ENCODE measurements around the gene LHFPL3. TPM values are rescaled to one million over a fixed set of nuclear protein-coding genes. Genes with fewer than 3 reads are reported as not detected.
A peak's percentile ranks its signal among the peaks of the same experiment; 100 is the strongest.
"Not testable (repeated sequence)": the region's sequence is repeated elsewhere in the genome, so short reads cannot be mapped to it uniquely, and the experiment has no call there.

Gene LHFPL3
- total RNA-seq: not detected

DNA sequence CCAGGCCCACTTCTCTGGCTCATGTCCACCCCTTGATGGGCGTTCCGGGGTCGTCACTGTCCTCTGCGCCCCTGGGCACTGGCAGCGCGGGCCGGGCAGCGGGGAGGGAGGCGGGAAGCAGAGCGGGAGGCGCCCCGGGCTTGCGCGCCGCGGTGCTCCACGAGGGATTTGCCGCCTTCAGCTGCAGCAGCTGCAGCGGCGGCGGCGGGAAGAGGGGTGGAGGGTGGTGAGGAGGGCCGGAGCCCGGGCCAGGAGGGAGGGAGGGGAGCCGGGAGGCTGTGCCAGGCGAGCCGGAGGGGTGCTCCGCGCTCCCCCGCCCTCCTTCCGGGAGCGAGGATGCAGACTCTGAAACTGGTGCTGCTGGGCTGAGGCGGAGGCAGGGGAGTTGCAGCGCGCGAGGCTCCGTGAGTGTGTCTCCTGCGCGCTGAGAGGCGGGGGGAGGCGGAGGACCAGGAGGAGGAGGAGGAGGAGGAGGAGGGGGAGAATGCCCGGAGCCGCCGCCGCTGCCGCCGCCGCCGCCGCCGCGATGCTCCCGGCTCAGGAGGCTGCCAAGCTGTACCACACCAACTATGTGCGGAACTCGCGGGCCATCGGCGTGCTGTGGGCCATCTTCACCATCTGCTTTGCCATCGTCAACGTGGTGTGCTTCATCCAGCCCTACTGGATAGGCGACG, at the start of gene LHFPL3:
Gene LHFPL3 (plus strand): TSS at position 308 of the 674 bp plus-strand sequence.
- peaks cover 13 to 19% (median 18%) of the 10 kb centered on the region in 4 donors for H3K4me1 ChIP-seq
- H3K27ac ChIP-seq (replicated peaks in 1 of 4): no peak within 1 kb of the TSS
- WGBS: 0% methylated on average over 21 of the region's 62 CpGs
- H3K9me3 ChIP-seq: no peaks in the 10 kb centered on the region
- no peaks in the 10 kb centered on the region for H3K36me3 ChIP-seq
- peaks cover 0 to 66% (median 20%) of the 10 kb centered on the region in 4 donors for H3K27me3 ChIP-seq
- peak within 1 kb of the TSS; percentile 29 to 38 (median 35) for H3K4me3 ChIP-seq
- intact Hi-C loops (cut with DNase I): no loop called here
- TF ChIP-seq EP300 (IDR thresholded peaks at IDR 0.05): no peak
- TF ChIP-seq, protein P1, sequence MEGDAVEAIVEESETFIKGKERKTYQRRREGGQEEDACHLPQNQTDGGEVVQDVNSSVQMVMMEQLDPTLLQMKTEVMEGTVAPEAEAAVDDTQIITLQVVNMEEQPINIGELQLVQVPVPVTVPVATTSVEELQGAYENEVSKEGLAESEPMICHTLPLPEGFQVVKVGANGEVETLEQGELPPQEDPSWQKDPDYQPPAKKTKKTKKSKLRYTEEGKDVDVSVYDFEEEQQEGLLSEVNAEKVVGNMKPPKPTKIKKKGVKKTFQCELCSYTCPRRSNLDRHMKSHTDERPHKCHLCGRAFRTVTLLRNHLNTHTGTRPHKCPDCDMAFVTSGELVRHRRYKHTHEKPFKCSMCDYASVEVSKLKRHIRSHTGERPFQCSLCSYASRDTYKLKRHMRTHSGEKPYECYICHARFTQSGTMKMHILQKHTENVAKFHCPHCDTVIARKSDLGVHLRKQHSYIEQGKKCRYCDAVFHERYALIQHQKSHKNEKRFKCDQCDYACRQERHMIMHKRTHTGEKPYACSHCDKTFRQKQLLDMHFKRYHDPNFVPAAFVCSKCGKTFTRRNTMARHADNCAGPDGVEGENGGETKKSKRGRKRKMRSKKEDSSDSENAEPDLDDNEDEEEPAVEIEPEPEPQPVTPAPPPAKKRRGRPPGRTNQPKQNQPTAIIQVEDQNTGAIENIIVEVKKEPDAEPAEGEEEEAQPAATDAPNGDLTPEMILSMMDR (IDR thresholded peaks at IDR 0.05): no peak
- no peak for TF ChIP-seq POLR2A (IDR thresholded peaks at IDR 0.05; ENCODE audit: low read depth)
- DNase-seq (ENCODE audit: extremely low spot score): no peak

GRCh38 chr7:104281685-104282084, 46.7 kb upstream of the LHFPL3 start:
- 72% methylated on average over 2 of the region's 2 CpGs for WGBS
- not testable (repeated sequence) for H3K36me3 ChIP-seq

GRCh38 chr7:104286839-104287238, 41.6 kb upstream of the LHFPL3 start:
- TF ChIP-seq POLR2A (IDR thresholded peaks at IDR 0.05; ENCODE audit: low read depth): no peak
- no peak for TF ChIP-seq POLR2AphosphoS5 (IDR thresholded peaks at IDR 0.05)
- no peak for TF ChIP-seq EP300 (IDR thresholded peaks at IDR 0.05)
- 41% methylated on average over 1 of the region's 1 CpG for WGBS
- peaks cover 0 to 3% (median 0%) of the 10 kb centered on the region in 4 donors for H3K9me3 ChIP-seq
- H3K4me3 ChIP-seq: no peak overlapping the region
- intact Hi-C loops (cut with DNase I): no loop called here
- H3K27ac ChIP-seq (replicated peaks in 1 of 4): no peak overlapping the region
- no peak for DNase-seq (ENCODE audit: extremely low spot score)
- no peaks in the 10 kb centered on the region for H3K4me1 ChIP-seq
- H3K27me3 ChIP-seq: no peaks in the 10 kb centered on the region
- no peaks in the 10 kb centered on the region for H3K36me3 ChIP-seq

More at GRCh38 chr7:104281685-104282084, 46.7 kb upstream of the LHFPL3 start:
- H3K4me1 ChIP-seq; H3K9me3 ChIP-seq; H3K27ac ChIP-seq (replicated peaks in 1 of 4); H3K27me3 ChIP-seq; DNase-seq (ENCODE audit: extremely low spot score); H3K4me3 ChIP-seq; intact Hi-C loops (cut with DNase I): not testable (repeated sequence)

- Histone ChIP-seq H3K9me3 (peaks cover 0 to 3% (median 0%) of the 10 kb centered on the region in 4 donors), H3K4me3 (no peak overlapping the region), H3K4me1 (no peaks in the 10 kb centered on the region), H3K27me3 (no peaks in the 10 kb centered on the region), H3K27ac (replicated peaks in 1 of 4) (no peak overlapping the region), H3K36me3 (no peaks in the 10 kb centered on the region)
- DNase-seq (ENCODE audit: extremely low spot score): no peak
- intact Hi-C loops (cut with DNase I): no loop called here
- WGBS: 95% methylated on average over 1 of the region's 1 CpG
- TF ChIP-seq POLR2AphosphoS5 (IDR thresholded peaks at IDR 0.05) (no peak), EP300 (IDR thresholded peaks at IDR 0.05) (no peak), POLR2A (IDR thresholded peaks at IDR 0.05; ENCODE audit: low read depth) (no peak)
- TF ChIP-seq, protein P1 (IDR thresholded peaks at IDR 0.05): no peak
Measured at GRCh38 chr7:104288137-104288536, 40.3 kb upstream of the LHFPL3 start.

DNA sequence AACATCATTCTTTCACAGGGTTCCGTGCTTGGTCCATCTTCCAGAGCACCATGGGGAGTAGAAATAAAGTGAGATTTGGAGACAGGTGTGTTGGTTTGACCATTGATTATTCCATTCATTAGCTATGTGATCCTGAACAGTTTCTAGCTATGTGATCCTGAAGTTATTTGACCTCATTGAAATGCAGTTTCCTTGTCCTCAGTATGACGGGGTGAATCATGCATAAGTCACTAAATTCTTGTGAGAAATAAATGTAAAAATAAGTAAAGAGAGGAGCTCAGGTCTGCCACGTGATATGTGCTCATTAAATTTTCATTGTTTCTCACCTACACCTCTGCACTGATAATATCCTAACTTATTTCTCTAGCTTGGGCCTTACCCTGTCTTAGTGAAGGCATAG, 34.1 kb upstream of the LHFPL3 start:
- TF ChIP-seq EP300 (IDR thresholded peaks at IDR 0.05) (no peak), POLR2A (IDR thresholded peaks at IDR 0.05; ENCODE audit: low read depth) (no peak), POLR2AphosphoS5 (IDR thresholded peaks at IDR 0.05) (no peak)
- TF ChIP-seq, protein P1 (IDR thresholded peaks at IDR 0.05): no peak
- H3K27me3 ChIP-seq: no peaks in the 10 kb centered on the region
- peaks cover 0 to 3% (median 2%) of the 10 kb centered on the region in 4 donors for H3K9me3 ChIP-seq
- intact Hi-C loops (cut with DNase I): no loop called here
- 64% methylated on average over 3 of the region's 3 CpGs for WGBS
- no peak for DNase-seq (ENCODE audit: extremely low spot score)
- H3K4me3 ChIP-seq: no peak overlapping the region
- no peaks in the 10 kb centered on the region for H3K4me1 ChIP-seq
- no peaks in the 10 kb centered on the region for H3K36me3 ChIP-seq
- H3K27ac ChIP-seq (replicated peaks in 1 of 4): no peak overlapping the region

- Histone ChIP-seq H3K36me3 (no peaks in the 10 kb centered on the region), H3K4me3 (no peak overlapping the region), H3K4me1 (no peaks in the 10 kb centered on the region), H3K9me3 (peaks cover 0 to 3% (median 0%) of the 10 kb centered on the region in 4 donors), H3K27ac (replicated peaks in 1 of 4) (no peak overlapping the region), H3K27me3 (no peaks in the 10 kb centered on the region)
- 78% methylated on average over 3 of the region's 3 CpGs for WGBS
- TF ChIP-seq EP300 (IDR thresholded peaks at IDR 0.05): no peak
- no peak for TF ChIP-seq POLR2AphosphoS5 (IDR thresholded peaks at IDR 0.05)
- TF ChIP-seq, protein P1 (IDR thresholded peaks at IDR 0.05): no peak
- TF ChIP-seq POLR2A (IDR thresholded peaks at IDR 0.05; ENCODE audit: low read depth): no peak
- intact Hi-C loops (cut with DNase I): no loop called here
- no peak for DNase-seq (ENCODE audit: extremely low spot score)
Measured at GRCh38 chr7:104296266-104296665, 32.1 kb upstream of the LHFPL3 start.

Data from esophagus muscularis mucosa (tissue), 4 donors.